Colonic mucosa (tissue), 4 donors: ENCODE data around the gene CPNE2. TPM values are rescaled to one million over a fixed set of nuclear protein-coding genes. Genes with fewer than 3 reads are reported as not detected.
"Not testable (repeated sequence)": the region's sequence is repeated elsewhere in the genome, so short reads cannot be mapped to it uniquely, and the experiment has no call there.

Source experiments
- DNase-seq: peaks from one replicate; pipeline ENCODE4 v3.0.0-alpha.2; 2020
- H3K27ac ChIP-seq: fragments of 200-600 bp; one replicate; pipeline ENCODE4 v1.8.0; 2021
- H3K27me3 ChIP-seq: fragments of 200-600 bp; one replicate; pipeline ENCODE4 v1.8.0; 2021
- H3K36me3 ChIP-seq: fragments of 200-600 bp; one replicate; pipeline ENCODE4 v1.8.0; 2021
- H3K4me1 ChIP-seq: fragments of 200-600 bp; one replicate; pipeline ENCODE4 v1.8.0; 2021; ENCODE audit warnings: mild to moderate bottlenecking
- H3K4me3 ChIP-seq: fragments of 200-600 bp; one replicate; pipeline ENCODE4 v1.8.0; 2021
- H3K9ac ChIP-seq, 2 donors: one replicate each; pipeline ENCODE4 v1.7.0; 2013; ENCODE audit warnings: control low read depth in 2 of 2, low read depth in 2 of 2, low read length in 2 of 2
- H3K9me3 ChIP-seq: fragments of 200-600 bp; one replicate; pipeline ENCODE4 v1.8.0; 2021
- intact Hi-C: fragments of 100-400 bp; cut with DNase I; formaldehyde crosslinking; loops from one replicate; pipeline ENCODE4 v1.14.1; 2022
- total RNA-seq, 2 donors: library from RNA; stranded (reverse); fragmentation: NEBNext Ultra II Directional in 1 of 2; extraction: Animal tissue kit (Norgen Biotek cat#: 25700) in 1 of 2; gene quantifications; one replicate each; pipeline ENCODE4 v1.2.1, GENCODE V29; 2021
- TF ChIP-seq, protein P1 (sequence below): fragments of 200-600 bp; IDR thresholded peaks from one replicate; pipeline ENCODE4 v1.8.0; 2022; ENCODE audit warnings: antibody characterized with exemption, mild to moderate bottlenecking
- donor health status: healthy.
- donor health status: DM: no; HTN: no; CAD: no.
- donor health status: DM: no; HTN: no; CAD: no.

The CPNE2 gene
- total RNA-seq, 2 donors from 2014 or later, result 38.6 to 53.3 TPM

- TF ChIP-seq, protein P1, sequence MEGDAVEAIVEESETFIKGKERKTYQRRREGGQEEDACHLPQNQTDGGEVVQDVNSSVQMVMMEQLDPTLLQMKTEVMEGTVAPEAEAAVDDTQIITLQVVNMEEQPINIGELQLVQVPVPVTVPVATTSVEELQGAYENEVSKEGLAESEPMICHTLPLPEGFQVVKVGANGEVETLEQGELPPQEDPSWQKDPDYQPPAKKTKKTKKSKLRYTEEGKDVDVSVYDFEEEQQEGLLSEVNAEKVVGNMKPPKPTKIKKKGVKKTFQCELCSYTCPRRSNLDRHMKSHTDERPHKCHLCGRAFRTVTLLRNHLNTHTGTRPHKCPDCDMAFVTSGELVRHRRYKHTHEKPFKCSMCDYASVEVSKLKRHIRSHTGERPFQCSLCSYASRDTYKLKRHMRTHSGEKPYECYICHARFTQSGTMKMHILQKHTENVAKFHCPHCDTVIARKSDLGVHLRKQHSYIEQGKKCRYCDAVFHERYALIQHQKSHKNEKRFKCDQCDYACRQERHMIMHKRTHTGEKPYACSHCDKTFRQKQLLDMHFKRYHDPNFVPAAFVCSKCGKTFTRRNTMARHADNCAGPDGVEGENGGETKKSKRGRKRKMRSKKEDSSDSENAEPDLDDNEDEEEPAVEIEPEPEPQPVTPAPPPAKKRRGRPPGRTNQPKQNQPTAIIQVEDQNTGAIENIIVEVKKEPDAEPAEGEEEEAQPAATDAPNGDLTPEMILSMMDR, result no peak
- Histone ChIP-seq H3K27ac (peak within 1 kb of the TSS; percentile 93), H3K9ac (peak within 1 kb of the TSS; percentile 89 to 96), H3K27me3 (no peaks in the 10 kb centered on the region), H3K36me3 (no peaks in the 10 kb centered on the region), H3K4me3 (peak within 1 kb of the TSS; percentile 95), H3K9me3 (no peaks in the 10 kb centered on the region), H3K4me1 (peaks cover 4% of the 10 kb centered on the region)
- intact Hi-C loops, result loop anchor here (10.0 kb wide), 1 partner anchor 251 kb away; the partner anchor contains the start of gene HERPUD1
- peak; percentile 99 for DNase-seq
Observed at GRCh38 chr16:57185945-57186871, 93.8 kb downstream of the CPNE2 start, which contains the start of the genes PSME3IP1 and RSPRY1. TSS of gene PSME3IP1 (minus strand) at chr16:57186039. CDS start at chr16:57173854, 12,185 bp downstream. TSS of gene RSPRY1 (plus strand) at chr16:57186329. CDS start at chr16:57204659, 18,330 bp downstream.

- DNase-seq, result peak; percentile 65
- H3K9me3 ChIP-seq, result no peaks in the 10 kb centered on the region
- H3K9ac ChIP-seq, result peak overlapping the region; percentile 89 to 96
- peak overlapping the region; percentile 93 for H3K27ac ChIP-seq
- peak overlapping the region; percentile 95 for H3K4me3 ChIP-seq
- H3K36me3 ChIP-seq, result no peaks in the 10 kb centered on the region
- TF ChIP-seq, protein P1, result no peak
- no peaks in the 10 kb centered on the region for H3K27me3 ChIP-seq
- intact Hi-C loops, result loop anchor here (10.0 kb wide), 1 partner anchor 252 kb away; the partner anchor contains the start of gene HERPUD1
- peaks cover 4% of the 10 kb centered on the region for H3K4me1 ChIP-seq
Observed at GRCh38 chr16:57186872-57187854, 94.8 kb downstream of the CPNE2 start.

- intact Hi-C loops, result loop anchor here (10.0 kb wide), 1 partner anchor 253 kb away; the partner anchor contains the start of gene HERPUD1
- H3K4me1 ChIP-seq, DNase-seq: not testable (repeated sequence)
Observed at GRCh38 chr16:57187902-57188710, 95.7 kb downstream of the CPNE2 start.

DNA sequence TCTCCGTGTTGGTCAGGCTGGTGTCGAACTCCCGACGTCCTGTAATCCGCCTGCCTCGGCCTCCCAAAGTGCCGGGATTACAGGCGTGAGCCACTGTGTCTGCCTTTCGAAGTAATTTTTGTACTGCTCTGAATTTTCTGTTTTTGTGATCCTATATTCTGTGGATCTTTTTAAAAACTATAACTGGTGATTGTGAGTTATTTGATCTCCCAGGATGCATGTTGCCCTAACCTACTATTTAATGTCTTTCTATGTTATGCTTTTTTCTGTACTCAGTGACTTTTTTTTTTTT lies 96.3 kb downstream of the CPNE2 start:
- intact Hi-C loops, result loop anchor here (10.0 kb wide), 1 partner anchor 254 kb away; the partner anchor contains the start of gene HERPUD1
- DNase-seq, result no peak
- TF ChIP-seq, protein P1, result no peak
- Histone ChIP-seq H3K9ac (no peak overlapping the region), H3K4me1 (peaks cover 5% of the 10 kb centered on the region), H3K9me3 (no peaks in the 10 kb centered on the region), H3K36me3 (no peaks in the 10 kb centered on the region), H3K4me3 (no peak overlapping the region), H3K27ac (no peak overlapping the region), H3K27me3 (no peaks in the 10 kb centered on the region)

More at GRCh38 chr16:57187902-57188710, 95.7 kb downstream of the CPNE2 start:
- Histone ChIP-seq H3K4me3 (peak overlapping the region; percentile 95), H3K9ac (peak overlapping the region in 1 of 2 donors; percentile 89), H3K27ac (peak overlapping the region; percentile 93)
- H3K36me3 ChIP-seq, H3K27me3 ChIP-seq, H3K9me3 ChIP-seq: not testable (repeated sequence)

DNA sequence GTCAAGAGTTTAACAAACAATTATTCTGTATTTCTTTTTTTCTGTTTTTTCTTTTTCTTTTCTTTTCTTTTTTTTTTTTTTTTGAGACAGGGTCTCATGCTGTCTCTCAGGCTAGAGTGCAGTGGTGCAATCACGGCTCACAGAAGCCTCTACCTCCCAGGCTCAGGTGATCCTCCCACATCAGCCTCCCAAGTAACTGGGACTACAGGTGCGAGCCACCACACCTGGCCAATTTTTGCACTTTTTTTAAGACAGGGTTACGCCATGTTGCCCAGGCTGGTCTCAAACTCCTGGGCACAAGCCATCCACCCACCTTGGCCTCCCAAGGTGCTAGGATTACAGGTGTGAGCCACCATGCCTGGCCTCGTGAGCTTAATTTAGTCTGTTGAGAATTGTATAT lies 97.1 kb downstream of the CPNE2 start:
- H3K9me3 ChIP-seq, H3K9ac ChIP-seq, H3K4me3 ChIP-seq, H3K27me3 ChIP-seq, H3K4me1 ChIP-seq, H3K27ac ChIP-seq, H3K36me3 ChIP-seq, DNase-seq: not testable (repeated sequence)
- intact Hi-C loops, result loop anchor here (10.0 kb wide), 1 partner anchor 255 kb away; the partner anchor contains the start of gene HERPUD1
